NCI-H1105 treated with DMSO at 0.1 percent for 48 hours (cell line): ENCODE measurements around the gene UBD.
A peak's percentile ranks its signal among the peaks of the same experiment; 100 is the strongest.

Experiments
- DNase-seq: peaks from one replicate; lab custom pipeline; 2025; lab: John Stamatoyannopoulos, UW

Gene UBD

DNA sequence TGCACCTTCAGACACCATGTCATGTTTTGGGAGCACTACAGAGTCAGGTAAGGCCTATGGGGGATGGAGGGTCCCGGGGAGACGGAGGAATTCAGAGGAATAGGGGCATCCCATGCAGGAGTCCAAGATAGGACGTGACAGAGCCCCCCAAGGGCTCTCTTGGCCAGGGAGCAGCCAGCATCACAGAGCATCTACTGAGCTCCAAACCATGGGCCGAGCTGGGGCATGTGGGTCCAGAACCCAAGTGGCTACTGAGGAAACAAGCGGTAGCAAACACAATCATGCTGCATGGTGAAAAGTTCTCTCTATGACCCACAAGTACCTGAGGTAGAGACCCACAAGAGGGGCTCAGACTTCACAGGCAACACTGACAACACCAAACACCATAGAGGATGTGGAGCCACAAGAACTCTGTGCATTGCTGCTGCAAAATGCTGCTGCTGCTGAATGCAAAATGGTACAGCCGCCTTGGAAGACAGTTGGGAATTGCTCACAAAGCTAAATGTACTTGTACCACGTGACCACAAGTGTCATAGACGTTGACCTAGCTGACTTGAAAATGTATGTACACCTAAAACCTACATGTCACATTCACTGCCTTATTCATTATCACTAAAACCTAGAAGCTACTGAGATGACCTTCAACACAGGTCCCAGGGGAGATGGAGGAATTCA lies 38.4 kb downstream of the UBD start:
- no peak for DNase-seq

- no peak for DNase-seq
Measured at GRCh38 chr6:29520232-29520631, 39.3 kb downstream of the UBD start.

DNA sequence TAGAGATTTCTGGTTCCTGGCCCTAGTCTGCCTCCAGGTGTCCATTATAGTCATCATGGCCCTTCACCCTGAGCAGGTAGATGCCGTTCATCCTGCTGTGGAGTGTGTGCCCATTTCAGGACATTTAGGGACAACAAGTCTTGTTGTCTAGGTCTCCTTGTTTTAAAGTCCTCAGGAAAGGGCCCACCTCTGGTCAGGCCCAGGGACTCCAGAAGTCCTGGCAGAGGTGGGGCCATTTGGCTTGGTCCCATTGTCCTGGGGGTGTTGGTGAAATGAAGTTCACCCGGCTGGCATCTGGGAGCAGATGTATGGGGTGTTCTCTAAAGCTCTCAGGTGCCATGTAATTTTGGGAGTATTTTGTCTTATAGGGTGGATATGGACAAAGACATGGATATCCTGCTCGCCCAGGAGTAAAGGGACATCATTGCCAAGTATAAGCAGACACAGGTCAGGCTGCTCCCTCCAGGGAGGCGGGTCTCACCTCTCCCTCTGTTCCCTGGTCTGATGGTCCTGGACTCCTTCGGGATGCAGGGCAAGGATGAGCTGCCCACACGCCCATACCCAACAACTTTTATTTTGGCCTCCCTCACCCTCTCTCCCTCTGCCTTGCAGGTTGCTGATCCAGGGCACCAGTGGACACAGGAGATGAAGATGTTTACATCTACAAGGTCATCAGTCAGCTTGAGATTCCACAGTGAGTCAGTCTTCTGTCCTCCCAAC lies 40.1 kb downstream of the UBD start:
- no peak for DNase-seq

DNA sequence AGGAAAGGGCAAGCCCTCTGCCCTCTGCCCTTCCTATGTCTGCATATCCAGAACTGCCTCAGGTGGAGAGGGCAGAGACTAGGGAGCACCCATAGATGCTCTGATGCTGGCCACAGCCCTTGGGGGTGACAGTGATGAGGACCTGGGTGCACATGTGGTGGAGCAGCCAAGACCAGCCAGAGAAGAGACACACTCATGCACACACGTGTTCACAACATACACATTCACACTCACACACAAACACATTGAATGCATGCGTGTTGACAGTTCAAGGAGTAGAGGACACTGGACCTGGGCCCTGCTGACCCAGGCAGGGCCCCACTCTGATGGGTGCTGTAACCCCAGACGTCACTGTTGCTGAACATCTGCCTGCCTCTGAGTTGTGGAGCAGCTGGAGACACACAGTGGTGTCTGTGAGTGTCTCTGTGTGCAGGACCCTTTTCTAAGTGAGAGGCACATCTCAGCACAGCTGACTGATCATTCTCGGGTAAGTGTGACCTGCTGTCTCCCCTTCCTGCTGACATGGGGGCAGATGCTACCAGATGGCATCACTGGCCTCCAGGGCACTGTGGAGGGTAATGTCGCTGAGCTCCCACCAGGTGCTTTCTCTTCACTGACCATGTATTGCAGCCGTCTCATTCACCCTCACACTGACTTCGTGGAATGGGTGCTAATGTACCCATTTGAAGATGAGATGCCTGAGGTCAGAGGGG lies 41.6 kb downstream of the UBD start:
- no peak for DNase-seq

DNA sequence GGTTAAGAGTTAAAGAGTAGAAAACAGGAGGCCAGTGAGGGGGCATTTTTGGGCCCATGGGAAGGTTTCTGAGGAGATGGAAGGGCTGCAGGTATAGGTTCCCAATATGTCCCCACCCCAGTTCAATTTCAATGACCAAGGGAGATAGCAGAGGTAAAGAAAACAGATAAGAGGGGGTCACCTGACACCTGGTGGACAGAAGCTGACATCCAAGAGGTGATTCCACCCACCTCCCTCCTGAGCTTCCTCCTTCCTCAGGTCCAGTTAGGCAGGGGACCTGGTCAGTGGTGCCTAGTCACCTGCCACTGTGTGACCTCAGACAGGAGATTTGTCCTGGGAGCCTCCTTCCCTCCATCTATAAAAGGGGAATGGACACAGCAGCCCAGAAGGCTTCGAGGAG lies 42.3 kb downstream of the UBD start:
- DNase-seq, result no peak

DNA sequence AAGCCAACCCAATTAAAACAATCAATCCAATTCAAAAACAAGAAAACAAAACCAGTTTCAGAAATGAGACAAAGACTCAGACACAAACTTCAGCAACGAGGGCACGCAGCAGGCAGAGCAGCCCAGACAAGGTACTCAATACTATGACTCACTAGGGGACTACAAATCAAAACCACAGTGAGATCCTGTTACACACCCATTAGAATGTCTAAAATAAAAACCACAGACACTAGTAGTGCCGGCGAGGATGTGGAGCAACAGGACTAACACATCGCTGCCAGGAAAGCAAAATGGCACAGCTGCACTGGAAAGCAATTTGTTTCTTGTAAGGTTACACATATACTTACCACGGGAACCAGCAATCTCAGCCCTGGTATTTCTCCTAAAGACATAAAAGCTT lies 43.4 kb downstream of the UBD start:
- peak; percentile 17 for DNase-seq

- DNase-seq, result no peak
Measured at GRCh38 chr6:29510746-29511300, 48.7 kb downstream of the UBD start.

DNA sequence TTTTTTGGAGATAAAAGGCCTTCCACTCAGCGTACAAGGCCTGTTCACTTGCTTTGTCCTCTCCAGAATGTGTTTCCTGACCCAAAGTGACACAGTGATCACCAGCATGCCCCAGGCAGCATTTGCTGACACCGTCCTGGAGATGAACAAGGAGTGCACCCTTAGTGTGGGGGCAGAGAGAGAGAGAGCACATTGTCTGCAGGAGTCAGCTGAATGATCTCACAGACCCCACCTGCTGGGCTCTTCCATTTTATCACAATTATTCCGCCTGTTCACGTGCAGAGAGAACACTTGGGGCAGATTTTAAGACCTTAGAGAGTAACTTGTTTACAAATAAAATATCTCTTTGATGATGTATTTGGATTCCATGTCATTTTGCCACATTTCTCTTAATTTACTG lies 49.3 kb downstream of the UBD start:
- no peak for DNase-seq

DNA sequence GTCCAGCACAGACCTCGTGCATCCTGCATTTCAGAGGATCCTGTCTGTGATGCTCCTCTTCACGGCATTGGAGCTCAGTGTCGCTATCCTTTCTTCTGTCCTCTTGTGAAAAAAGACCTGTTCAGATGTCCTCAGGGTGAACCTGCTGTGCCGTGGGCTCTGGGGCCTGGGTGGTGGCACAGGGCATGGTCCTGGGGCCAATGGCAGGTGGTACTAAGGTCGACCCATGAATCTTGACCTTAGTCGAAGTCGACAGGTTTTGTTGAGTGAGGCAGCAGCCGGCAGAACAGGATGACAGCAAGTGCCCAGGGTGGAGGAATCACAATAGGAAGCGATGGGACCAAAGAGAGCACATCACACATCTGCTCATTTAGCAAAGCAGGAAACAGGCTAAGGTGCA lies 49.8 kb downstream of the UBD start:
- no peak for DNase-seq

DNA sequence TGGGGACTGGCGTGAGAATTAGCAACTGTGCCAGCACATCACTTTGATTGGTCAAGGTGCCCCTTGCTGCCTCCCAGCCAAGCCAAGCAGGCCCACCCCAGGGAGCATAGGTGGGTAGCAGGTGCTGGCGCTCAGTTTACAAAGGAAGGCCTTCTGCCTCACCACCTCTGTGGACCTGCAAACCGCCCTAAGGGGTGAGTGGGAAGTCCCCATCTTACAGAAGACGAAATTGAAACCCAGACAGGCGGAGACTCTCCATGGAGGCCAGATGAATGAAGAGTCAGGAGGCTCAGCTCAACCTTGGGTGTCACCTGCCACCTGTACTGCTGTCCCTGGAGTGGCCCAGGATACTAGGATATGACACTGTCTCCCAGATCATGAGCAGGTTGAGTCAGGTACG lies 50.3 kb downstream of the UBD start:
- DNase-seq, result no peak

- no peak for DNase-seq
Measured at GRCh38 chr6:29507319-29507718, 52.2 kb downstream of the UBD start.

DNA sequence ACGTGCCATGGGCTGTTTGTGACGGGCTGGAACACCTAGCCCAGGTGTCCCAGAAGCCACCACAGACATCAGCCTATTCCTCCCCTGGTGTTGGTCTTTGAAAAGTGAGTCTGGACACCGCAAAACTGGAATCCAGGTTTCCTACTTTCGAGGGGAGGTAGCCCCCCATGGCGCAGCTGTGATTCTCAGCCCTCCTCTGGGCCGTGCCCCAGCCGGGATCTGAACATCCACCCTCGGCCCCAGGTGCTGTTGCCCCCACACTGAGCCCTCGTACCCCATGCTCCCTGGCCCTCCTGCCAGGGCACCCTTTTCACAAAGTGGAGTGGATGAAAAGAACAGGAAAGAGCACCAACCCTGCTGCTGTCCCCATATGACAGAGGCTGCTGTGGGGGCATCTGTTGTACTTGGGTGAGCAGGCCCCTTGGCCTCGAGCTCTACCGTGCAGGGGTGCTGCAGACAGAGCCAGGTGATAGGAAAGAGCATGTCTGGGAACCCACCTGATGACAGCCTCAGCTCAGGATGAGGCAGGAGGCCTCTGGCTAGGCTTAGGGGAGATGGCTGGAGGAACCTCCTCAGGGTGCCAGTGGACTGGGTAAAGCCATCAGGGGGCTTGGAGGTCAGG lies 53.0 kb downstream of the UBD start:
- no peak for DNase-seq

DNA sequence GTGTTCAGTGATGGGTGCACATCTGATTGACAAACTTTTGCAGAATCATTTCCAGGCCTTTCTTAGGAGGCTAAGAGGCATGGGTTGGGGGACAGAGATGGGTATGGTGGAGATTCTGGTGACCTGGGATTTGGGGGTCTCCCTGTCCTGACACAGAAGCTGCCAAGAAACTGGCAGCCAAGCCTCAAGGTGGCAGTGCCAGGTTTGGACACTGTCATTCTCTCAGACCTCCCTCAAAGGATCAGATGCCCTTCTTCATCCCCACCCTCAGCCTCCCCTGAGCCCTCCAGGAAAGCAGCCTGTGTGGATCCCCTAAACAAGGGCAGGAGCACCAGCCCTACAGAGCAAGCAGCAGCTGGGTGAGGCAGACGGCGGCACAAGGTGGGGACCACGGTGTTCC lies 53.7 kb downstream of the UBD start:
- no peak for DNase-seq
